Body of pancreas (tissue), 4 donors: Measurements from ENCODE around the gene CFH. TPM values are rescaled to one million over a fixed set of nuclear protein-coding genes. Genes with fewer than 3 reads are reported as not detected.

Experiments
- ATAC-seq: fragments of 150-250 bp; one replicate; pipeline ENCODE4 v1.9.1; 2016
- DNase-seq, 4 donors: peaks; one replicate each; pipeline ENCODE4 v3.0.0-alpha.2; 2019
- H3K27ac ChIP-seq, 4 donors: fragments of 200-600 bp; sonication (generic); 1 replicate in 3 of 4; 2 replicates in 1 of 4; pipeline versions ENCODE4 v1.5.1 to v1.6.1; 2016 to 2019; ENCODE audit warnings: mild to moderate bottlenecking in 1 of 4, mixed read lengths in 1 of 4, moderate library complexity in 1 of 4
- H3K27me3 ChIP-seq, 2 donors: fragments of 200-600 bp; sonication (generic); one replicate each; pipeline ENCODE4 v1.6.0; 2016; ENCODE audit warnings: mild to moderate bottlenecking in 1 of 2
- H3K36me3 ChIP-seq, 2 donors: fragments of 200-600 bp; sonication (generic); replicated peaks in 1 of 2; 2 replicates each; pipeline ENCODE4 v1.5.1; 2016; ENCODE audit warnings: low read depth in 2 of 2; ENCODE audit not compliant: insufficient read depth in 1 of 2
- H3K4me1 ChIP-seq: fragments of 200-600 bp; sonication (generic); one replicate; pipeline ENCODE4 v1.6.0; 2016
- H3K4me3 ChIP-seq, 2 donors: fragments of 200-600 bp; sonication (generic); 1 replicate in 1 of 2; 2 replicates in 1 of 2; pipeline ENCODE4 v1.5.1; 2016 to 2019
- H3K9me3 ChIP-seq, 3 donors: fragments of 200-600 bp; sonication (generic); 1 replicate in 2 of 3; 2 replicates in 1 of 3; pipeline ENCODE4 v1.5.1; 2016
- CTCF ChIP-seq, 7 experiments: fragments of 450-650 bp in 4 of 7; fragments of 200-600 bp in 3 of 7; sonication (generic) in 3 of 7; IDR thresholded peaks; one replicate each; pipeline ENCODE4 v1.5.1; 2016 to 2019; ENCODE audit warnings: antibody characterized with exemption in 7 of 7
- POLR2A ChIP-seq, 3 donors: fragments of 450-650 bp; IDR thresholded peaks; one replicate each; pipeline ENCODE4 v1.6.1; 2016; ENCODE audit warnings: antibody characterized with exemption in 3 of 3, mild to moderate bottlenecking in 2 of 3
- WGBS, 2 donors: methylation state at CpG; one replicate each; pipeline ENCODE4 v1.1.5; 2017; 5-methylcytosine and 5-hydroxymethylcytosine counted together
- intact Hi-C: fragments of 100-400 bp; cut with DNase I; formaldehyde crosslinking; loops from one replicate; pipeline ENCODE4 v1.15.1; 2023
- total RNA-seq, 2 donors: library from RNA; depleted of rRNA; stranded (reverse); fragments of >200 nt; gene quantifications; one replicate each; pipeline ENCODE4 v1.1.0, GENCODE V29; 2016

Gene CFH
- total RNA-seq, 2 donors from 2014 or later: 12.2 to 46.7 TPM

GRCh38 chr1:196659471-196659870 lies 7.6 kb downstream of the CFH start:
- ATAC-seq: no peak
- 58 to 67% methylated on average over 1 of the region's 1 CpG for WGBS, 2 donors
- Histone ChIP-seq H3K27me3 (no peaks in the 10 kb centered on the region), H3K9me3 (no peaks in the 10 kb centered on the region), H3K4me3 (no peak overlapping the region), H3K4me1 (no peaks in the 10 kb centered on the region), H3K27ac (no peak overlapping the region), H3K36me3 (no peaks in the 10 kb centered on the region)
- DNase-seq: no peak
- intact Hi-C loops: no loop called here
- TF ChIP-seq POLR2A (IDR thresholded peaks at IDR 0.05) (no peak), CTCF (IDR thresholded peaks at IDR 0.05) (no peak)

- TF ChIP-seq CTCF (IDR thresholded peaks at IDR 0.05) (no peak), POLR2A (IDR thresholded peaks at IDR 0.05) (no peak)
- no peak overlapping the region for H3K27ac ChIP-seq
- H3K9me3 ChIP-seq: no peaks in the 10 kb centered on the region
- no peaks in the 10 kb centered on the region for H3K27me3 ChIP-seq
- H3K36me3 ChIP-seq: no peaks in the 10 kb centered on the region
- intact Hi-C loops: loop anchor here (5.0 kb wide), 1 partner anchor 518 kb away; no protein-coding TSS in a partner anchor
- no peak overlapping the region for H3K4me3 ChIP-seq
- no peaks in the 10 kb centered on the region for H3K4me1 ChIP-seq
- ATAC-seq (no peak), DNase-seq (no peak)
- WGBS, 2 donors: 45 to 51% methylated on average over 3 of the region's 3 CpGs
These were observed 8.4 kb downstream of the CFH start for GRCh38 chr1:196660272-196660671.

- H3K4me3 ChIP-seq: no peak overlapping the region
- ATAC-seq (peak; percentile 74), DNase-seq (peak in 3 of 4 donors; percentile 11 to 31 (median 15))
- no peaks in the 10 kb centered on the region for H3K9me3 ChIP-seq
- TF ChIP-seq POLR2A (IDR thresholded peaks at IDR 0.05) (no peak), CTCF (IDR thresholded peaks at IDR 0.05) (peak in 6 of 7 experiments; percentile 47 to 72 (median 70))
- 8 to 10% methylated on average over 5 of the region's 5 CpGs for WGBS, 2 donors
- no peaks in the 10 kb centered on the region for H3K4me1 ChIP-seq
- no peaks in the 10 kb centered on the region for H3K36me3 ChIP-seq
- H3K27me3 ChIP-seq: no peaks in the 10 kb centered on the region
- no peak overlapping the region for H3K27ac ChIP-seq
- intact Hi-C loops: loop anchor here (5.0 kb wide), 1 partner anchor 519 kb away; no protein-coding TSS in a partner anchor
These were observed 9.0 kb downstream of the CFH start for GRCh38 chr1:196660852-196661251.

- Histone ChIP-seq H3K27me3 (no peaks in the 10 kb centered on the region), H3K4me3 (no peak overlapping the region), H3K9me3 (no peaks in the 10 kb centered on the region), H3K36me3 (no peaks in the 10 kb centered on the region), H3K4me1 (no peaks in the 10 kb centered on the region), H3K27ac (no peak overlapping the region)
- 0 to 12% methylated on average over 1 of the region's 1 CpG for WGBS, 2 donors
- TF ChIP-seq POLR2A (IDR thresholded peaks at IDR 0.05): no peak
- no peak for TF ChIP-seq CTCF (IDR thresholded peaks at IDR 0.05)
- intact Hi-C loops: loop anchor here (5.0 kb wide), 1 partner anchor 519 kb away; no protein-coding TSS in a partner anchor
- ATAC-seq: no peak
- DNase-seq: no peak
These were observed 9.5 kb downstream of the CFH start for GRCh38 chr1:196661345-196661744.

- ATAC-seq (no peak), DNase-seq (no peak)
- no peak overlapping the region for H3K27ac ChIP-seq
- no peaks in the 10 kb centered on the region for H3K36me3 ChIP-seq
- 48 to 72% methylated on average over 1 of the region's 1 CpG for WGBS, 2 donors
- TF ChIP-seq POLR2A (IDR thresholded peaks at IDR 0.05) (no peak), CTCF (IDR thresholded peaks at IDR 0.05) (no peak)
- H3K9me3 ChIP-seq: no peaks in the 10 kb centered on the region
- intact Hi-C loops: no loop called here
- no peaks in the 10 kb centered on the region for H3K4me1 ChIP-seq
- no peak overlapping the region for H3K4me3 ChIP-seq
- no peaks in the 10 kb centered on the region for H3K27me3 ChIP-seq
These were observed 15.3 kb downstream of the CFH start for GRCh38 chr1:196667131-196667530.
